ACC112 (cell line): ENCODE measurements around the gene AKR1E2.

Source experiments
- H2AFZ ChIP-seq: fragments of 200-600 bp; sonication (generic); one replicate; pipeline ENCODE4 v1.6.0; 2017; ENCODE audit warnings: antibody characterized with exemption, low read length; ENCODE audit not compliant: unreplicated experiment
- H3K27ac ChIP-seq: fragments of 200-600 bp; sonication (generic); 2 replicates; pipeline ENCODE4 v1.5.1; 2014; ENCODE audit warnings: low read depth, mild to moderate bottlenecking, antibody characterized with exemption, low read length, moderate library complexity
- H3K27me3 ChIP-seq: fragments of 200-600 bp; sonication (generic); 2 replicates; pipeline ENCODE4 v1.6.1; 2014; ENCODE audit warnings: mild to moderate bottlenecking, antibody characterized with exemption, low read length, moderate library complexity, mixed read lengths; ENCODE audit not compliant: insufficient read depth
- H3K36me3 ChIP-seq: fragments of 200-600 bp; sonication (generic); 2 replicates; pipeline ENCODE4 v1.6.1; 2016; ENCODE audit warnings: mild to moderate bottlenecking, antibody characterized with exemption, low read length, moderate library complexity, mixed read lengths; ENCODE audit not compliant: insufficient read depth
- H3K4me1 ChIP-seq: fragments of 200-600 bp; sonication (generic); one replicate; pipeline ENCODE4 v1.6.1; 2016; ENCODE audit warnings: low read length, mixed read lengths; ENCODE audit not compliant: insufficient read depth, unreplicated experiment, control insufficient read depth
- H3K4me3 ChIP-seq: fragments of 200-600 bp; sonication (generic); 2 replicates; pipeline ENCODE4 v1.5.1; 2014; ENCODE audit warnings: mild to moderate bottlenecking, low read depth, low read length
- H3K79me2 ChIP-seq: fragments of 200-600 bp; sonication (generic); one replicate; pipeline ENCODE4 v1.6.0; 2016; ENCODE audit warnings: low read length; ENCODE audit not compliant: control insufficient read depth, unreplicated experiment, insufficient read depth

AKR1E2 gene

GRCh38 chr10:4892681-4893080 lies 66.7 kb downstream of the AKR1E2 start:
- no peaks in the 10 kb centered on the region for H3K4me1 ChIP-seq
- no peaks in the 10 kb centered on the region for H3K79me2 ChIP-seq
- no peak overlapping the region for H3K27ac ChIP-seq
- H2AFZ ChIP-seq: no peak overlapping the region
- H3K27me3 ChIP-seq: no peaks in the 10 kb centered on the region
- H3K4me3 ChIP-seq: no peak overlapping the region
- H3K36me3 ChIP-seq: no peaks in the 10 kb centered on the region

- H3K79me2 ChIP-seq: no peaks in the 10 kb centered on the region
- no peak overlapping the region for H3K4me3 ChIP-seq
- no peak overlapping the region for H2AFZ ChIP-seq
- H3K36me3 ChIP-seq: no peaks in the 10 kb centered on the region
- H3K27me3 ChIP-seq: no peaks in the 10 kb centered on the region
- H3K27ac ChIP-seq: no peak overlapping the region
- H3K4me1 ChIP-seq: no peaks in the 10 kb centered on the region
These were observed 68.3 kb downstream of the AKR1E2 start for GRCh38 chr10:4894335-4894734.
